OCI-LY7 (cell line): ENCODE measurements around the gene EFHD2. TPM values are rescaled to one million over a fixed set of nuclear protein-coding genes. Genes with fewer than 3 reads are reported as not detected.
"Not testable (repeated sequence)": the region's sequence is repeated elsewhere in the genome, so short reads cannot be mapped to it uniquely, and the experiment has no call there.

Experiments used
- BruUV-seq: library from RNA; stranded (reverse); fragments of 400-500 nt; replicated peaks from 2 replicates; lab custom pipeline; 2021; lab: Mats Ljungman, UMichigan
- CTCF ChIA-PET: fragments of 300-600 bp; sonication (Branson Sonifier 250); formaldehyde crosslinking; loops from one replicate; lab custom pipeline; 2022; ENCODE audit warnings: antibody characterized with exemption; ENCODE audit not compliant: unreplicated experiment; lab: Charles Lee
- POLR2A ChIA-PET: fragments of 300-600 bp; sonication (Branson Sonifier 250); formaldehyde crosslinking; loops from one replicate; lab custom pipeline; 2022; ENCODE audit warnings: antibody characterized with exemption; lab: Charles Lee
- DNase-seq: peaks from one replicate; pipeline ENCODE4 v3.0.0-alpha.2; 2015; ENCODE audit warnings: low spot score
- H2AFZ ChIP-seq: fragments of 200-600 bp; sonication (generic), shearing (Covaris generic); 2 replicates; pipeline ENCODE4 v1.6.1; 2014; ENCODE audit warnings: mild to moderate bottlenecking, antibody characterized with exemption, low read length, moderate library complexity
- H3K27ac ChIP-seq: fragments of 200-600 bp; sonication (generic); 2 replicates; pipeline ENCODE4 v1.5.1; 2014; ENCODE audit warnings: mixed run types, low read depth, mild to moderate bottlenecking, moderate library complexity, low read length, inconsistent platforms; ENCODE audit not compliant: poor library complexity, severe bottlenecking
- H3K36me3 ChIP-seq: fragments of 200-600 bp; sonication (generic); 2 replicates; pipeline ENCODE4 v1.6.1; 2014; ENCODE audit warnings: mild to moderate bottlenecking, antibody characterized with exemption, low read length, moderate library complexity, mixed read lengths; ENCODE audit not compliant: insufficient read depth
- H3K4me1 ChIP-seq: fragments of 200-600 bp; sonication (generic); 2 replicates; pipeline ENCODE4 v1.5.1; 2014; ENCODE audit warnings: mild to moderate bottlenecking, low read length; ENCODE audit not compliant: insufficient read depth, poor library complexity, severe bottlenecking
- H3K4me2 ChIP-seq: fragments of 200-600 bp; sonication (generic); 2 replicates; pipeline ENCODE4 v1.6.1; 2014; ENCODE audit warnings: mild to moderate bottlenecking, low read length
- H3K4me3 ChIP-seq: fragments of 200-600 bp; sonication (generic); 2 replicates; pipeline ENCODE4 v1.5.1; 2014; ENCODE audit warnings: mild to moderate bottlenecking, low read depth, low read length; ENCODE audit not compliant: poor library complexity, severe bottlenecking
- H3K79me2 ChIP-seq: fragments of 200-600 bp; sonication (generic); 2 replicates; pipeline ENCODE4 v1.6.1; 2016; ENCODE audit warnings: low read depth, mild to moderate bottlenecking, low read length, moderate library complexity, mixed read lengths; ENCODE audit not compliant: insufficient read depth
- H3K9me2 ChIP-seq: fragments of 200-600 bp; sonication (generic); 2 replicates; pipeline ENCODE4 v1.6.1; 2016; ENCODE audit warnings: mild to moderate bottlenecking, low read length, mixed read lengths; ENCODE audit not compliant: insufficient read depth
- H3K9me3 ChIP-seq: fragments of 200-600 bp; sonication (generic); 2 replicates; pipeline ENCODE4 v1.6.1; 2014; ENCODE audit warnings: mild to moderate bottlenecking, mixed run types, low read length, mixed read lengths
- H4K20me1 ChIP-seq: fragments of 200-600 bp; sonication (generic); 2 replicates; pipeline ENCODE4 v1.6.1; 2014; ENCODE audit warnings: mild to moderate bottlenecking, antibody characterized with exemption, low read length, moderate library complexity, mixed read lengths; ENCODE audit not compliant: insufficient read depth
- EZH2phosphoT487 ChIP-seq: fragments of 200-600 bp; sonication (generic); IDR thresholded peaks from 2 replicates; pipeline ENCODE4 v1.6.1; 2018; ENCODE audit warnings: low read depth, borderline replicate concordance, mild to moderate bottlenecking, mixed run types, antibody characterized with exemption, low read length, moderate library complexity, mixed read lengths
- intact Hi-C: fragments of 100-400 bp; cut with micrococcal nuclease; formaldehyde crosslinking; loops from one replicate; pipeline ENCODE4 v1.10.0; 2022; ENCODE audit not compliant: unreplicated experiment
- total RNA-seq, 2 experiments: library from RNA; depleted of rRNA in 1 of 2; stranded (reverse); fragments of >200 nt in 1 of 2; shearing (Covaris generic) in 1 of 2; gene quantifications; 2 replicates each; pipeline ENCODE4 v1.2.3, GENCODE V29; 2014 to 2022
- TF ChIP-seq, protein P1 (sequence below): fragments of 200-600 bp; sonication (generic); conservative IDR thresholded peaks from 2 replicates; pipeline ENCODE4 v1.5.1; 2014; ENCODE audit warnings: mild to moderate bottlenecking, antibody characterized with exemption, low read length, moderate library complexity, mixed read lengths

The EFHD2 gene
- total RNA-seq, 2 experiments from 2014 or later: 27.3 to 42.0 TPM

DNA sequence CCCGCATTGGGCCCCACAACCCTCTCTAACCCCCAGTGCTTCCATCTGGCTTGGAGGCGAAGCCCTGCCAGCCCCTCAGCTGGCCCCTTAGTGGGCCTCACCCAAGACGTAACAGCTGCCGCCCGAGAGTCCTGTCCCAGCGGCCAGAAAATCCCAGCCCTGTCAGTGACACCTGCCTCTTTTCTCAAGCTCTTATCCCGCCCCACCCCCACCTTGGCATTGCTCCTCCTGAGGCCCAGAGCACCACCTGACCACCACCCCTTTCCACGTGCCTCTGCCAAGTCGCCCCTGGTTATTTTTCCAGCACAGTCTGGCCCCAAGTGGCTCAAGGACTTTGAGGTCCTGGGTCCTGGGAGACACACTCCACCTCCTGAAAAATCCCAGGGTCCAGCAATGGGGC is 22.6 kb downstream of the EFHD2 start:
- H2AFZ ChIP-seq: no peak overlapping the region
- CTCF ChIA-PET: interaction anchor here (0.7 kb wide), 1 partner anchor 304 kb away, joined by 3 read pairs; no protein-coding TSS in a partner anchor
- no peak overlapping the region for H3K27ac ChIP-seq
- intact Hi-C loops: loop anchor here (5.0 kb wide), 1 partner anchor 310 kb away; the partner anchor contains the start of gene TMEM82
- no peaks in the 10 kb centered on the region for H4K20me1 ChIP-seq
- POLR2A ChIA-PET: no interaction called here
- no peak for DNase-seq
- no peaks in the 10 kb centered on the region for H3K9me2 ChIP-seq
- H3K79me2 ChIP-seq: no peaks in the 10 kb centered on the region
- TF ChIP-seq, protein P1, sequence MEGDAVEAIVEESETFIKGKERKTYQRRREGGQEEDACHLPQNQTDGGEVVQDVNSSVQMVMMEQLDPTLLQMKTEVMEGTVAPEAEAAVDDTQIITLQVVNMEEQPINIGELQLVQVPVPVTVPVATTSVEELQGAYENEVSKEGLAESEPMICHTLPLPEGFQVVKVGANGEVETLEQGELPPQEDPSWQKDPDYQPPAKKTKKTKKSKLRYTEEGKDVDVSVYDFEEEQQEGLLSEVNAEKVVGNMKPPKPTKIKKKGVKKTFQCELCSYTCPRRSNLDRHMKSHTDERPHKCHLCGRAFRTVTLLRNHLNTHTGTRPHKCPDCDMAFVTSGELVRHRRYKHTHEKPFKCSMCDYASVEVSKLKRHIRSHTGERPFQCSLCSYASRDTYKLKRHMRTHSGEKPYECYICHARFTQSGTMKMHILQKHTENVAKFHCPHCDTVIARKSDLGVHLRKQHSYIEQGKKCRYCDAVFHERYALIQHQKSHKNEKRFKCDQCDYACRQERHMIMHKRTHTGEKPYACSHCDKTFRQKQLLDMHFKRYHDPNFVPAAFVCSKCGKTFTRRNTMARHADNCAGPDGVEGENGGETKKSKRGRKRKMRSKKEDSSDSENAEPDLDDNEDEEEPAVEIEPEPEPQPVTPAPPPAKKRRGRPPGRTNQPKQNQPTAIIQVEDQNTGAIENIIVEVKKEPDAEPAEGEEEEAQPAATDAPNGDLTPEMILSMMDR: no peak
- no peak for TF ChIP-seq EZH2phosphoT487
- no peak overlapping the region for H3K4me2 ChIP-seq
- no TSS peak for BruUV-seq
- H3K4me3 ChIP-seq: no peak overlapping the region
- peaks cover 9% of the 10 kb centered on the region; the same call in 1 of the 2 replicates for H3K36me3 ChIP-seq
- H3K4me1 ChIP-seq: no peaks in the 10 kb centered on the region
- H3K9me3 ChIP-seq: no peaks in the 10 kb centered on the region

DNA sequence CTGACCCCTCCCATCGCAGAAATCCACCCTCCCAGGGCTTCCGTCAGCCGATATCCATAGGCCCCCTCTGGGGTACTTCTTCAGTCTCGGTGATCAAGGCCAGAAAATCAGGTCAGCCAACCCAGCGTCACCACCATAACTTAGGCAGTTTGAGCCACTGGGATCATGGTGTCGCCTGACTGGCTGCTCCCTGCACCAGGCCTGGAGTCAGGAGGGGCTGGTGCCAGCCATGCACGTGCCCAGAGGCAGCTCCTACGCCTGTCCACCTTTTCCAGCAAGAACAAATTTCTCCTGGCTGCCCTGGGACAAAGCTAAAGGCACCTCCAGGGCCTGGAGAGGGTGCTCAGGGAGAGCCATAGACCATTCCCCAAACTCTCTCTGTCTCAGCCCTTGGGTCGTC is 23.8 kb downstream of the EFHD2 start:
- H3K79me2 ChIP-seq: no peaks in the 10 kb centered on the region
- intact Hi-C loops: loop anchor here (5.0 kb wide), 1 partner anchor 309 kb away; the partner anchor contains the start of gene TMEM82
- POLR2A ChIA-PET: no interaction called here
- DNase-seq: no peak
- no peak overlapping the region for H3K27ac ChIP-seq
- BruUV-seq: no TSS peak
- TF ChIP-seq, protein P1: no peak
- TF ChIP-seq EZH2phosphoT487: no peak
- CTCF ChIA-PET: no interaction called here
- H2AFZ ChIP-seq: no peak overlapping the region
- no peaks in the 10 kb centered on the region for H3K9me2 ChIP-seq
- H4K20me1 ChIP-seq: no peaks in the 10 kb centered on the region
- no peak overlapping the region for H3K4me2 ChIP-seq
- no peaks in the 10 kb centered on the region for H3K9me3 ChIP-seq
- H3K4me3 ChIP-seq: no peak overlapping the region
- no peaks in the 10 kb centered on the region for H3K4me1 ChIP-seq
- H3K36me3 ChIP-seq: peaks cover 4% of the 10 kb centered on the region; the same call in 1 of the 2 replicates

DNA sequence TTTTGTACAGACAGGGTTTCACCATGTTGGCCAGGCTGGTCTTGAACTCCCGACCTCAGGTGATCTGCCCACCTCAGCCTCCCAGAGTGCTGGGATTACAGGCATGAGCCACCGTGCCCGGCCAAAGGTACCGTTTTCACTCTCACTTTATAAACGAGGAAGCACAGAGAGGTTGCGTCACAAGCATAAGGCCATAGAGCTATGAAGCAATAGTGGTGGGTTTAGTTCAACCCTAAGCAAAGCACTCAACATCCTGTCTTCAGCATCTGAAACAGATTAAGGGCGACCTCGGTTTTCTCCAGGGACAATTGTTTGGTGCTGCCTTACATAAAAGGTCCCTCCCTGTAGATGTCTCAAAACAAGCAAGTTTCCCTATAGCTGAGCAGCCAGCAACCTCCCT is 25.1 kb downstream of the EFHD2 start:
- H3K36me3 ChIP-seq, BruUV-seq, H3K4me3 ChIP-seq, H3K9me3 ChIP-seq, H3K4me1 ChIP-seq, CTCF ChIA-PET, H4K20me1 ChIP-seq, H3K27ac ChIP-seq, H3K9me2 ChIP-seq, DNase-seq, POLR2A ChIA-PET, H3K4me2 ChIP-seq, H3K79me2 ChIP-seq, H2AFZ ChIP-seq: not testable (repeated sequence)
- intact Hi-C loops: loop anchor here (5.0 kb wide), 1 partner anchor 308 kb away; the partner anchor contains the start of gene TMEM82
